OCI-M1 (cell line): ENCODE data around the gene SMIM30.

Experiments
- DNase-seq: peaks from one replicate; lab custom pipeline; 2025; lab: John Stamatoyannopoulos, UW

The SMIM30 gene

DNA sequence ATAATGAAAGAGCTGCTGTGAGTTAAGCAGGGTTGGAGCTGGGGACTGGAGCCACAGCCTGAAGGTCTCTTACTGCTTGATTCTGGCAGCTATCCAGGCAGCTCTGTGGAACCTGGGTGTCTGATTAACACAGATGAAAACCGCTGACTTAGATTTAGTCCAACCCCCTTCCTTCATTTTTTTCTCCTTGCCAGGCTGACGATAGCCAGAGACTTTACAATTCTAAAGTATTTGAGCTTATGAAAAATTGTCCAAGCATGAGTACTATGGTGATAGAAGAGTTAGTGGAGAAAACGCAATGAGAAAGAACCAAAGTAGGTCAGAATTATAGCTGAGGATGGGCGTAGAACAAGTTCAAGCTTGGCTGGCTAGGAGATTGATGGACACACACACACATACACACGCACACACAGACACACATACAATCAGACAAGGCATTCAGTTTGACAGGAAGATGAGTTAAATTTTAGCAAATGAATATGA lies 18.2 kb downstream of the SMIM30 start:
- peak; percentile 91 for DNase-seq

DNA sequence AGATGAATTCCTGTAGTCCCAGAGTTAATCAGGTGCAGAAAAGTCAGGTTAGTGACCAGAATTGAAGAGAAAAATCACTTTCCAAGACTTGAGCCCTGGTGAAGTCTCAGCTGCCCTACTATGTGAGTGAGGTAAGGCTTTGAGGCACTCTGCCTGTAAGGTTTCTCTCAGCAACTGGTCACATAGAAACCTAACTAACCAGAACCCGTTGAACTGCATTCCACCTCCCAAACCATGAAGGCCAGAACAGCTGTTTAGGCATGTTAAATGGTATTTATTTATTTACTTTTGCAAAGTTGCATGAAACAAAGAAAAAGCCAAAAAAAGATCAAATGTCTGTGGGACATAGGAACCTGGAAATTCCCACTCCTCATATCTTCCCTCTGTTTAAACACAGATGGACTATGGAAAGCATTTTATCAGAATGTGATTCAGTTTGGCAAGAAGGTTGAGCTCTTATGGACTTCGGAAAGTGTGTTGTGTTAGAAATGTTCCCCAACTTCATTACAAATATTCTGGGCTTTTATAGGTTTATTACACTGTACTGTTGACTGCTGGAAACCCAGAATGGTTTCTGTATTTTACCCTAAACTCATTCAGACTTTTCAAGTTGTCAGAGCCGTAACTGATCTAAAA lies 19.0 kb downstream of the SMIM30 start:
- DNase-seq: no peak

DNA sequence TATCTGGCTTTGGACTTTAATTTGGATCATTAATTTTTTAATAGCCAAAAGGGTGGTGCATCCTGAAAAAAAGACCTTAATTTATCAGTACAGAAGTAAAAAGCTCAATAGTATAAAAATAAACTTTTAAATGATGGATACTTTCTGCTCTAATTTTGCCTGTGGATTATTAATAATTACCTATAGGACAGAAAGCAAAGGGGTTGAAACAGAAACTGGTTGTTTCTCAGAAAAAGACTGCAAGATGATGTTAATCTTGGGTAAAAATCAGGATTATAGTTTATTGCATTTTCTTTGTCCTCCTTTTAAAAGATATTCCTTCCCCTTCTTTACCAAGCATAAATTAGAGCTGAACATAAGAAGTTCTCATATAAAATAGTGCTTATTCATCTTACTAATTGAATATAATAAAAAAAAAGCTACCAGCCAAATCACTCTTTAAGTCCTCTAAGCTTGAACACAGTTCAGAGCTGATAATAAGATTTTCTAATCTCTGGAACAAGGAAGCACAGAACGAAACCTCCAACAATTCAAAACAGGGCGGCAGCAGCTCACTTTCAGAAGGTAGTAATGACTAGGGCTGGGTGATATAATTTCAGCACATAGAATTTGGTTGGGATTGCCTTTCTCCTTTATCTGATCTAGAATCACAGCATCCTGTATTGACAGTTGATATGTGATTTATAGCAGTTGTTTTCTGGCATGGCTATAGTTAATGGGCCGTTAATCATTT lies 23.7 kb downstream of the SMIM30 start:
- DNase-seq: peak; percentile 29

DNA sequence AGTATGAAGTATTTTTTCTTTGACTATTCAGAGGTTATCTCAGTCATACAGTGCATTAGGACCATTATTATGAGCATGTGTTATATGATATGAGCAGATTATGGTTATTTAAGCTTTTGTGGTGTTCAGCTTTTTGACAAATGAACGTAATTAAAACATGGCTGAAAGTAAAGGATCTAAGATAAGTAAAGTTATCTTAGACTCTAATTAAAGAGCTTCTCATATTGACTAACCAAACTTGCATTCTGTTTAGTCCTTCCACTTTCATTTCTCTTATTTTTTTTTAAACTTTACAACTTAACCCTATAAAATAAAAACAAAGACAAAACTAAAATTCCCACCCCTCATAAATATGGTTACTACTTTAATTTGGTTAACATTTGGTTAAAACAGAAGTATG lies 24.8 kb downstream of the SMIM30 start:
- peak; percentile 41 for DNase-seq

DNA sequence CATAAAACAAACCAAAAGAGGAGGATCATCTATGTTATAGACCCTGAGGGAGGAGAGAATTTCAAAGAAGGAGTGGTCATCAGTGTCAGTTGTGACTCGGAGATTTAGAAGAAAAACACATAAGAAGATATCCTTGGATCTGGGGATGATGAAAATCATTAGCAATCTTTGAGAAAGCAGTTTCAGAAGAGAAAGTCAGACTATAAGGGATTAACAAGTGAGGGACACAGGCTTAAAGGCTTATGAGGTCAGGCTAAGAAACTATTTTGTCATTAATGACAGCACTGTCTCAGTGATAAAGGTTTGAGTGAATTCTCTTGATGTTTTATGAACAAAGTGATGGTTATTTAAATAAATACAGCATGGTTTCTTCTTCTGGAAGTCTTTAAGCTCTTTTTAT lies 25.6 kb downstream of the SMIM30 start:
- peak; percentile 83 for DNase-seq

DNA sequence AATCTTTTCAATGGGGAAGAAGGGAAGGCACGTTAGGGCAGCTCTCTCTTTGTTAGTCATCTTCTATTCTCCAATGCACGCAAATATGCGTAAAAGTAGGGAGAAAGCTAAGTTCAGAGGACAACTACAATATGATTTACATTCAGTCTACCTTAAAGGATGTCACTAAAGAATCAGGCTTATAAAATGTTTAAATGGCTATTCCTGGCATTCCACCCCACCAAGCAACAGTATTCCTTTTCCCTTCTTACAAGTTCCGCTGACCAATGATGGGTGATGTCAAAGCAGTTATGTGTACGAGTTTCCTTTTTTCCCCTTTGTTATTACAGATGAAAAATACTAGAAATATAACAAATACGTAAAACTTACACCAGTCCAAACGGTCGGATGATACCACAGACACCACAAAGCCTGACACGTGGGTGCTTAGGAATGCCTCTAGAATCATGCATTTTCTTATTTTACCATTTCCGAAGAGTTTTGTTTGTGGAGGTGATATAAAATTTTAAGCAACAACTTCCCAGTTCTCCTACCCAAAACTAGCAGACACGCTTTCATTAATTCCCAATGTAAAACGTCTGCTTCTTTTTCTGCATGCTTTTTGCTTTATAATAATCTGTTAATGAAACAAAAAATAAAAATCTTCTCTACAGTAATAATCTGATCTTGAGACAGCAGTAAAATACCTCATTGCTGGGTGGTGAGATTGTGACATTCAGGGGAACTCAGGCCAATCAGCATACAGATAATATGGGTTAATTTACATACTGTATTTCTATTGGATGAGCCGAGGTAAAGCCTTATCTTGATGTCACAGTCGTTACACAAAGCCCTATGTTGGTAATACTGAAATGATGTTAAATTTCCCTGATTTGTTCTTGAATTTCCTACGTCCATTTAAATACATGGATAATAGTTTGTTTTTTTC lies 31.0 kb downstream of the SMIM30 start:
- DNase-seq: peak; percentile 91

DNA sequence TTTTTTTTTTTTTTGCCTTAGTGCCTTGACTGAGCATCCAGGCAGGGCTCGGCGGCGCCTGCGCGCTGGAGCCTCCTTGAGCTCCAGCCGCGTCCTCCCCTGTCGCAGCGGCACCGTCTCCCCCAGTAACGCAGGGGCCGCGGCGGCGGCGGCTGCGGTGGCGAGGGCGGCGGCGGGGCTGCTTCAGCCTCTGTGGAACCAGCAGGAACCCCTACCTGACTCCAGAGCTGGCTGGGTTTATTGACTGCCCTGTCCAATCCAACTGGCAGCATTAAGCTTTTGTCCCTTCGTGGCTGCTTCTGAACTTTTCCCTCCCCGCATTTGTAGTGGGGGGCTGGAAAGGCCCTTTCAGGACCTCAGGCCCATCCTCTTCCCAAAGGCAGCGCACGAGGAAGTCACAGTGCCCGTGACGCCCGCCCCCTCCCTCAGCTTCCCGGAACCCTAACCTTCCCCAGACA lies 31.9 kb downstream of the SMIM30 start, which contains the start of gene GPR85:
GPR85 (minus strand) TSS at position 397 of the 458 bp plus-strand sequence. CDS start 2,106 bp downstream, outside the sequence.
- DNase-seq: peak; percentile 83

DNA sequence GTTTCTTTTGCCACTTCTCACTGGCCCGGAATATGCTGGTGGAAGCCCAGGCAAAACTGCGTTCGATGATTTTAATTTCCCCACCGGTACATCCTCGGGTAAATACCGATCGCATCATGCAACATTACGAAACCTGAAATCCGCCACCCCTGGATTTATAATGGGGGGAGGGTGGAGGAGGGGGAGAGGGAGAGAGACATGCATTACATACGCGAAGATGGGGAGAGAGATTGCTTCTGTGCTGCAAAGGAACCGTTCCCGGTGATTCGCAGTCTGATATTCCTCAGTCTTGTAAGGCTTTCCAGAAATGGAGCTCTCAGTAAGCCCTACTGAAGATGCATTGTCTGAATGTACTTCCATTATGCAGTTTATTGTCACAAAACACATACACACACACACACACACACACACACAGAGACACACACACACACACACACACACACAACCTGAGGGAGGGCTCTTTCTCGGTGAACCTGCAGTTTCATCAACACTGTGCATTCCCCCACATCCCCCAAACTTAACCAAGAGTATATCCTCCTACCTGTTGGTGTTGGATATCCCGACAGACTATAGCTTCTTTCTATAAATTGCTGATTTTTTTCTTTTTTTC lies 32.5 kb downstream of the SMIM30 start:
- DNase-seq: peak; percentile 83

DNA sequence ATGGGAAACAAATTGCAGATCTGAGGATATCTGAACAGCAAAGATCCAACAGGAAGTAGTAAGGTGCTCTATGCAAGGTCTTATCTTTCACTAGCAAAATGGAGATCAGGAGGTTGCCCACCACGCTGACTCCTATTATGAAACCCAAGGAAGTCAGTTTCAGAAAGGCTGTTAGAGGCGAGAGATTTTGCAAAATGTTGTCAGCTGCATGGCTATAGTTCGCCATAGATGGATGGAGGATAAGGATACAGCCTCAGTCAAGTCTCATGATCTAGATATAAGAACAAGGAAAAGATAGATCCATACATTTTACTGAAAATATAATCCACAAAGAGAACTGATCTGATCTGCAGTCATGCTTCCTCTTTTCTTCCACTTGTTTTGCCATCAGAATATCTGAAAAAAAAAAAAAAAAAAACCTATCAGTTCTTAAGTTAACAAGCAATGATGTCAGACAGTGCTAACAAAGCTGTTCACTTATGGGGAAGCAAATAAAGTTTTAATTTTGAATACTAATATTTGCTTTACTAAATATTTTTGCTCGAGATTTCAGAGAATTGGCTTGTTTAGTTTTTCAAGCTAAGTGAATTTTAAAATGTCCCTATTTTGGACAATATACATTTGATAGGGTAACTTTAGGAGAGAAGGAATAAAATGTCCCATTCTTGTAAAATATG lies 33.7 kb downstream of the SMIM30 start:
- DNase-seq: peak; percentile 76

DNA sequence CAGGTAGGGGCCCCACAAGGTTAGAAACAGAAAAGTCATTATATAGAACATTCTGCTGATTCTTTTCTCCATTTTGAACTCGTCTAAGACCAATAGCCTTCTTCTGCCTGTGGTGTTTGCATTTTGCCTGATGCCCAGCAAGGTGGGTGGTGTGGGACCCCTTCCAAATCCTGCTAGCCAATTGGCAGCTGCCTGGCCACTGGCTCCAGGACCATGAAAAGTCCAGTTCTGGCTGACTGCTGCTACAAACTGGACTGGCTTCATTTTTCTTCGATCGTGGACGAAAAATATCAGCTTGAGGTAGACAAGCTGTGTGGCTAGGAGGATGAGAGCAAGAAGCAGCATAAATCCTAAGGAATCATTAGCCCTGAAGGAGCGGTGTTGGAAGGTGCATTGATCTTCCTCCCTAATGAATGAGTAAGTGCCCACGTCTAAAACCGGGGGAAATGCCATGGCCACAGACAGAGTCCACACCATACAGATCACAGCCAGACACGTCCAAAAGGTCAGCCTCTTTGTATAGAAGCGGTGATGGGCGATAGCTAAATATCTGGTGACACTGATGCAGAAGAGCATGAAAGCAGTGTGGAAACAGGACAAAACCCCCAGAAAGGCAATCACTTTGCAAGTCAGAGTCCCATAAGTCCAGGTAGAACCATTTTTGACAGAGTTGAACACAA lies 34.4 kb downstream of the SMIM30 start:
- no peak for DNase-seq

DNA sequence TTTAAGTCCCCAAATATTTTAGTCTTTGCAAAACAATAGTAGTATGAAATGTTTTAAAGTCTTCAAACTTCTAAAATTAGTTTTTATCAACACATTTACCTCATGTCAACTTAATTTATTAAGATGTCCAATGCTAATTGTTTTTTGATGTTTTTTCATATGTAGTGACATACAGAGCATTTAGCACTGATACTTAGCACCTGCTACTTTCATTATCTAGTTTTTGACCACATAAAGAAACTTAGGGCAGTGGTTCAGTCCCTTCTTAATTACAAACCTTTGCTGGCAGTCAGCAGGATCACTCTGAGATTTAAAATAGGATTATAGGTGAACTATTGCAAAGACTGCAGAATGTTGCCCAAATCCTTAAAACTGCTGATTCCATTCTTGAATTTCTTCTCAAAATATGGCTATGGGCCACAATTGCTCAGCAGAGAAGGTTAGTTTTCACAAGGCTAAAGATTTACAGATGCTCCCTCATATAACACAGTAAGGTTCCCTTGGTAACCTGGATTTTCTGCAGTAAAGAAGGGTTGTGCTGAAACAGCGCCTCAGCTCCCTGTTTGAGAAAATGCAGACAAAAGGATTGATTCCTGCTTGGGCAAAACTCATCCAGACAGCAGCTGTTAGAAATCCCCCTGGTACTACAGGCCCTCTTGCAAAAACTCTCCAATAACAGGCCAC lies 35.1 kb downstream of the SMIM30 start:
- peak; percentile 43 for DNase-seq

DNA sequence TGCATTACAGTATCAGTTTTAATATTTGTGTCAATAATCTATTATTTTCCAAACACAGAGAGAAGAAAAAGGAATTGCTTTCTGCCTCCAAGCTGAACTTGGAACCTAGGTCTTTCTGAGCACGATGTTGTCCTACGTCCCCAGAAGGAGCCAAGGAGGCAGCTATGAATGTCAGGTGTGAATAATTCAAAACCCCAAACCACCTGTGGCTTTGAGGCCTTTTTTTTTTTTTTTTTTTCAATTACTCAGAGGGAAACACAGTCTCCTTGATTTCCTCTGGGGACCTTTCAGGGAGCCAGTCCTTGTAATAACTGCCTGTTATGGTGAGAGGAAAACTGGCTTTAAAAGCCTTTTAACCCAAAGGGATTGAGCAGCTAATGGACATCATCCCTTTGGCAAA lies 40.0 kb downstream of the SMIM30 start:
- DNase-seq: no peak

DNA sequence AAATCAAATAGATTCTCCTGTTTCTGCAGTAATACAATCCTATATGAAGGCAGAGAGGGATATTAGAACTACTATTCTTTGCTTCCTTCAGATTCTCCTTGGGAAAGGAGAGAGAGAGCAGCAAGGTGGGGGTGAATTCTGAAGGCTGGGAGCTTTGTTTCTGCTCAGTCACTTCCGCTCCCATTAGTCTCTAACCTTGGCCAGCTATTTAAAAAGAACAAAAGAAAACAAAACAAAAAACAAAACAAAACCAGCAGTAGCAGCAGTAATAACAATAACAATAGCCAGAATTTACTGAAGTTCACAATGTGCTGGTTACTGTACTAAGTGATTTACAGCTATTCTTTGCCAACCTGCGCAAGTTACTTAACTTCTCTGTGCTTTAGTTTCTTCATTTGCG lies 41.7 kb downstream of the SMIM30 start:
- no peak for DNase-seq

DNA sequence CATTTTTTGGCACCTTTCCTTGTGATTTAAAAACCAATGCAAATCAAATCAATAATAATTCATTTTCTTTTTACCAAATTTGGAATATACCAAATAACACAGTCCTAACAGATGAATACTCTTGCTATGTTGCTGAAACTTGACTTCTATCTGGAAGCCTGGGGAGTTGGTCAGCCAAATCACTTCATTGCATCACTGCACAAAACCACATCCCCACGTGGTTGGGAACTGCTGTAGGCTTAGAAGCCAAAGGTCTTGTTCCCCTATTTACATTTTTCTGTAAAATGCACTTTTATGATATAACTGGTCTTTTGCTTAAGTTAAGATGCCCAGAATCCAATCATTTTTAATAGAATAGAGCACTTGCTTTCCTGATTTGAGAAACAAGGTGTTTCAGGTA lies 46.9 kb downstream of the SMIM30 start:
- DNase-seq: peak; percentile 87
